ENCODE results near the gene SGTA.
"Not testable (repeated sequence)": the region's sequence is repeated elsewhere in the genome, so short reads cannot be mapped to it uniquely, and the experiment has no call there.

The SGTA gene

GRCh38 chr19:2793126-2793525, 10.1 kb upstream of the SGTA start:
- DNase-seq (ENCODE audit: low read depth in 2 of 2), result no peak

GRCh38 chr19:2792666-2793065, 9.6 kb upstream of the SGTA start:
- not testable (repeated sequence) for DNase-seq (ENCODE audit: low read depth in 2 of 2)

GRCh38 chr19:2791876-2792275, 8.8 kb upstream of the SGTA start:
- DNase-seq (ENCODE audit: low read depth in 2 of 2), result no peak

- no peak for DNase-seq (ENCODE audit: low read depth in 2 of 2)
Measured at GRCh38 chr19:2791440-2791839, 8.4 kb upstream of the SGTA start.

GRCh38 chr19:2790557-2791271, 7.6 kb upstream of the SGTA start:
- DNase-seq (ENCODE audit: low read depth in 2 of 2), result no peak

- no peak for DNase-seq (ENCODE audit: low read depth in 2 of 2)
Measured at GRCh38 chr19:2790194-2790556, 7.1 kb upstream of the SGTA start.

GRCh38 chr19:2788237-2788636, 5.2 kb upstream of the SGTA start:
- no peak for DNase-seq (ENCODE audit: low read depth in 2 of 2)

- DNase-seq (ENCODE audit: low read depth in 2 of 2), result no peak
Measured at GRCh38 chr19:2787115-2787514, 4.0 kb upstream of the SGTA start.

GRCh38 chr19:2785244-2785997, 2.3 kb upstream of the SGTA start, which contains the start of gene THOP1:
TSS of gene THOP1 (plus strand) at chr19:2785503. CDS start at chr19:2785663, 160 bp downstream.
- DNase-seq (ENCODE audit: low read depth in 2 of 2), result peak; percentile 98 to 99

- DNase-seq (ENCODE audit: low read depth in 2 of 2), result no peak
Measured at GRCh38 chr19:2783781-2784145, 690 bp upstream of the SGTA start.

- DNase-seq (ENCODE audit: low read depth in 2 of 2), result no peak
Measured at GRCh38 chr19:2782329-2782935, 641 bp downstream of the SGTA start.

- DNase-seq (ENCODE audit: low read depth in 2 of 2), result no peak
Measured at GRCh38 chr19:2780284-2780683, 2.8 kb downstream of the SGTA start.

GRCh38 chr19:2779121-2779740, 3.8 kb downstream of the SGTA start:
- DNase-seq (ENCODE audit: low read depth in 2 of 2), result no peak

GRCh38 chr19:2777952-2778683, 5.0 kb downstream of the SGTA start:
- no peak for DNase-seq (ENCODE audit: low read depth in 2 of 2)

- DNase-seq (ENCODE audit: low read depth in 2 of 2), result peak; percentile 49 to 60
Measured at GRCh38 chr19:2775556-2776430, 7.3 kb downstream of the SGTA start.

- no peak for DNase-seq (ENCODE audit: low read depth in 2 of 2)
Measured at GRCh38 chr19:2774953-2775555, 8.0 kb downstream of the SGTA start.

GRCh38 chr19:2774083-2774679, 8.9 kb downstream of the SGTA start:
- DNase-seq (ENCODE audit: low read depth in 2 of 2), result no peak

- DNase-seq (ENCODE audit: low read depth in 2 of 2), result no peak
Measured at GRCh38 chr19:2771786-2772674, 11.0 kb downstream of the SGTA start.
